Mononuclear cell (primary cell): ENCODE measurements around the gene TKFC. TPM values are rescaled to one million over a fixed set of nuclear protein-coding genes. Genes with fewer than 3 reads are reported as not detected.
A peak's percentile ranks its signal among the peaks of the same experiment; 100 is the strongest.
"Not testable (repeated sequence)": the region's sequence is repeated elsewhere in the genome, so short reads cannot be mapped to it uniquely, and the experiment has no call there.

ENCODE experiments used
- H3K27me3 ChIP-seq: 2 replicates; pipeline ENCODE4 v1.6.0; 2011; ENCODE audit warnings: low read length, control low read depth; ENCODE audit not compliant: insufficient read depth
- H3K4me1 ChIP-seq: 2 replicates; pipeline ENCODE4 v1.5.1; 2011; ENCODE audit warnings: mild to moderate bottlenecking, low read length, control low read depth; ENCODE audit not compliant: insufficient read depth
- H3K4me3 ChIP-seq: 2 replicates; pipeline ENCODE4 v1.5.1; 2011; ENCODE audit warnings: mild to moderate bottlenecking, low read length, moderate library complexity
- H3K9me3 ChIP-seq: 2 replicates; pipeline ENCODE4 v1.5.1; 2011; ENCODE audit warnings: low read depth, mild to moderate bottlenecking, control low read depth, low read length
- total RNA-seq: library from RNA; depleted of rRNA; stranded (reverse); fragments of >200 nt; gene quantifications from one replicate; pipeline ENCODE4 v1.2.3, GENCODE V29; 2012

The TKFC gene
- total RNA-seq, 1 donor = 18.5 TPM

GRCh38 chr11:61361741-61362541 lies 28.9 kb downstream of the TKFC start, which contains the start of the genes CYB561A3 and TMEM138:
TSS of gene CYB561A3 (minus strand) at chr11:61361882. CDS start at chr11:61356713, 5,169 bp downstream.
TSS of gene TMEM138 (plus strand) at chr11:61362374. CDS start at chr11:61364391, 2,017 bp downstream.
- H3K4me1 ChIP-seq = peaks cover 61% of the 10 kb centered on the region
- no peaks in the 10 kb centered on the region for H3K27me3 ChIP-seq
- H3K9me3 ChIP-seq = no peaks in the 10 kb centered on the region
- peak within 1 kb of the TSS; percentile 93 for H3K4me3 ChIP-seq

GRCh38 chr11:61362542-61362875 lies 29.5 kb downstream of the TKFC start:
- Histone ChIP-seq H3K4me1 (peaks cover 56% of the 10 kb centered on the region), H3K27me3 (no peaks in the 10 kb centered on the region), H3K9me3 (no peaks in the 10 kb centered on the region), H3K4me3 (peak overlapping the region; percentile 93)

- H3K9me3 ChIP-seq = no peaks in the 10 kb centered on the region
- no peaks in the 10 kb centered on the region for H3K27me3 ChIP-seq
- H3K4me1 ChIP-seq = peaks cover 39% of the 10 kb centered on the region
- no peak overlapping the region for H3K4me3 ChIP-seq
Measured at GRCh38 chr11:61364012-61364675, 31.1 kb downstream of the TKFC start.

- H3K9me3 ChIP-seq = no peaks in the 10 kb centered on the region
- H3K4me3 ChIP-seq = no peak overlapping the region
- peaks cover 16% of the 10 kb centered on the region for H3K4me1 ChIP-seq
- H3K27me3 ChIP-seq = no peaks in the 10 kb centered on the region
Measured at GRCh38 chr11:61367406-61367805, 34.4 kb downstream of the TKFC start.

GRCh38 chr11:61368646-61369045 lies 35.6 kb downstream of the TKFC start:
- no peak overlapping the region for H3K4me3 ChIP-seq
- peaks cover 4% of the 10 kb centered on the region for H3K4me1 ChIP-seq
- H3K9me3 ChIP-seq = no peaks in the 10 kb centered on the region
- H3K27me3 ChIP-seq = no peaks in the 10 kb centered on the region

- Histone ChIP-seq H3K27me3 (no peaks in the 10 kb centered on the region), H3K9me3 (no peaks in the 10 kb centered on the region), H3K4me3 (no peak overlapping the region), H3K4me1 (no peaks in the 10 kb centered on the region)
Measured at GRCh38 chr11:61369372-61370348, 36.6 kb downstream of the TKFC start.

- no peak overlapping the region for H3K4me3 ChIP-seq
- H3K27me3 ChIP-seq = no peaks in the 10 kb centered on the region
- no peaks in the 10 kb centered on the region for H3K9me3 ChIP-seq
- H3K4me1 ChIP-seq = no peaks in the 10 kb centered on the region
Measured at GRCh38 chr11:61370349-61371005, 37.4 kb downstream of the TKFC start.

- H3K4me1 ChIP-seq = peaks cover 1% of the 10 kb centered on the region
- no peaks in the 10 kb centered on the region for H3K9me3 ChIP-seq
- H3K4me3 ChIP-seq = no peak overlapping the region
- no peaks in the 10 kb centered on the region for H3K27me3 ChIP-seq
Measured at GRCh38 chr11:61372659-61373420, 39.8 kb downstream of the TKFC start.

GRCh38 chr11:61375761-61376108 lies 42.7 kb downstream of the TKFC start:
- Histone ChIP-seq H3K4me1 (peaks cover 17% of the 10 kb centered on the region), H3K9me3 (no peaks in the 10 kb centered on the region), H3K27me3 (no peaks in the 10 kb centered on the region), H3K4me3 (no peak overlapping the region)

- no peak overlapping the region for H3K4me3 ChIP-seq
- no peaks in the 10 kb centered on the region for H3K27me3 ChIP-seq
- no peaks in the 10 kb centered on the region for H3K9me3 ChIP-seq
- peaks cover 23% of the 10 kb centered on the region for H3K4me1 ChIP-seq
Measured at GRCh38 chr11:61377461-61378160, 44.6 kb downstream of the TKFC start.

GRCh38 chr11:61378713-61379313 lies 45.8 kb downstream of the TKFC start:
- peaks cover 23% of the 10 kb centered on the region for H3K4me1 ChIP-seq
- H3K4me3 ChIP-seq = no peak overlapping the region
- H3K9me3 ChIP-seq = no peaks in the 10 kb centered on the region
- no peaks in the 10 kb centered on the region for H3K27me3 ChIP-seq

GRCh38 chr11:61380884-61381283 lies 47.9 kb downstream of the TKFC start:
- Histone ChIP-seq H3K4me3 (no peak overlapping the region), H3K27me3 (no peaks in the 10 kb centered on the region), H3K9me3 (no peaks in the 10 kb centered on the region), H3K4me1 (peaks cover 23% of the 10 kb centered on the region)

- H3K9me3 ChIP-seq, H3K27me3 ChIP-seq, H3K4me3 ChIP-seq: not testable (repeated sequence)
- H3K4me1 ChIP-seq = peaks cover 12% of the 10 kb centered on the region
Measured at GRCh38 chr11:61383859-61384258, 50.8 kb downstream of the TKFC start.
